NCI-H2227 treated with DMSO at 0.1 percent for 48 hours (cell line): ENCODE data around the gene TRIM8.
A peak's percentile ranks its signal among the peaks of the same experiment; 100 is the strongest.
"Not testable (repeated sequence)": the region's sequence is repeated elsewhere in the genome, so short reads cannot be mapped to it uniquely, and the experiment has no call there.

ENCODE experiments used
- DNase-seq: peaks from one replicate; lab custom pipeline; 2025; lab: John Stamatoyannopoulos, UW

TRIM8 gene

DNA sequence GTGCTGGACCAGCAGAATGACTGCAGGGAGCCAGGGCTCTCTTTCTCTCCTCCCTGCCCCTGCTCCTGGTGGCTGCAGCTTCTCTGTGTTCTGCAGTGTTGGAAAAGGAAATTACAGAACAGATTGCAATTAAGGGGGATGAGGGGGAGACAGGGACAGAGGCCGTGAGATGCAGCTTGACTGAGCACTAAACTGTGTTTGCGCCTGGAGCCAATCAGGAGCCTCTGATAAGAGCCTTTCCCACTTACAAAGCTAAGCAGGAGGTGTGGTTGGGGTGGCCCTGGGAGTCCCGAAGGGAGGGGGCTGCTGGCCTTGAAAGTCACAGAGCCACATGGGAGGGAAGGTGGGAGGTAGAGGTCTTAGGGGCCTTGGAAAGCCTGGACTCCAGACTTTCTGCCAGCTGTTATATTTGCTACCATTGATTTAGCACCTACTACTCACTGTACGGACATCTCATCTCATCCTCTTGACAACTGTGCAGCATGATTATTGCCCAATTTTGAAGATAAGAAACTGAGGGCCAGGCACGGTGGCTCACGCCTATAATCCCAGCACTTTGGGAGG is 26.7 kb downstream of the TRIM8 start:
- peak; percentile 52 for DNase-seq

DNA sequence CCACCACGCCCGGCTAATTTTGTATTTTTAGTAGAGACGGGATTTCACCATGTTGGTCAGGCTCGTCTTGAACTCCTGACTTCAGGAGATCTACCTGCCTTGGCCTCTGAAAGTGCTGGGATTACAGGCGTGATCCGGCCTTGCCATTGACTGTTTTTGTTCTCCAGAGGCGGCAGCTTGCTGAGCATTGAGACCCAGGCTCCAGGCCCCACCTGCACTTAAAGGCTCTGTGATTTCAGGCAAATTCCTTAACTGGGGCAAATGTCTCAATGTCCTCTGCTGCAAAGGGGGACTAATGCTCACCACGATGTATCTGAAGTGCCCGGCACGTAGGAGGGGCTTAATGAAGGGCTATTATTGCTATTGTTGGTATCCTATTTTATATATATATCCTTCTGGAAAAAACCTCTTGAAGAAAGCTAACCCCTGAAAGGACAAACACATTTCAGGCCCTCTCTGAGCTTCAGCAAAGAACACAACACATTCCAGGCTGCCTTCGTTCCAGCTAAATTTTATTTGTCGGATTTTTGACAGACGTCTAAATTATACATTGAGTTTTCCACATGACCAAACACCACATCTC is 29.0 kb downstream of the TRIM8 start:
- DNase-seq, result peak; percentile 39

DNA sequence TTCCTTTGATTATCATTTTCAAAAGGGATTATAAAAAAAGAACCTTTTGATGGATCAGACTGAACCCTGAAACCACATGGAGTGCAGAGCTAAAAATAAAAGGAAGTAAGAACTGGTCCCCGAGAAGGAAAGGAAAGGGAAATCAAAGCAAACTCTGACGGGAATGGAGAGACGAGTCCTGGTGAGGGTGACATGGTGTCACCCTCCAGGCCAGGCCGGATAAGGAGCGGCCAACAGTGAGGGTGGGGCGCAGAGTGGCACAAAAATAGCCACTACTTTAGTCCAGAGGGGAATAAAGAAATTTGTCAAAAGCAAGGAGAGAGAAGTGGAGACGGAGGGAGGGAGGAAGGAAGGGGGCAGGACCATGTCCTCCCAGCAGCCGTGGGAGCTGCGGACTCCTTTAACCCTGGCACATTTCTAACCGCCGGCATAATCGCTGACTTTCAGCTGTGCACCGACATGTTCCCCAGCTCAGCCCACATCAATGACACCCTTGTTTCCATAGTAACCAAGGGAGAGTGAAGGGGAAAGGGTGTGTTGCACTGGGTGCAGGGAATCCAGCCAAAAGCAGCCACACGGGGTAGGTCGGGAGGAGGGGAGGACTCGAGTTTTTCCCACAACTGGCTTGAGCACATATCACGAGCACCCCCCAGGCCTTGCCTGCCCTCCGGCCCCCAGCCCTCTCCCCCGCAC is 29.7 kb downstream of the TRIM8 start:
- DNase-seq, result peak; percentile 57

DNA sequence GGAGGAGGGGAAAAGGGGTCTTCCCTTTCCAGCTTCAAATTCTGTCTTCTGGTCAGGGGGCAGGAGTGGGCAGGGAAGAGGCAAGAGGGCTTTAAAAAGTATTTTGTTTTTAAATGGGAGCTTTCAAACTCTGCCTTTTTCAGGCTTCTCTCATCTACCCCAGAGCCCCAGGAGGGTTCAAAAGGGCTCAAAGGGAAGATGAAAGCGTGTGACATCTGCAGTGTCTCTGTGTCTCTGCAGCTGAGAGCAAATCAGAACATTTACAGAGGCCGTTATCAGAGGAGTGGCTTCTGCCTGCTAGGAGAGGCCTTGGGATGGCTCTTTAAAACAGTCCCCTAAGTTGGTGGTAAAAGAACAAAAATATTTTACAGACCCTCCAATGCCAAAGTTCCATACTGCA is 30.3 kb downstream of the TRIM8 start:
- no peak for DNase-seq

DNA sequence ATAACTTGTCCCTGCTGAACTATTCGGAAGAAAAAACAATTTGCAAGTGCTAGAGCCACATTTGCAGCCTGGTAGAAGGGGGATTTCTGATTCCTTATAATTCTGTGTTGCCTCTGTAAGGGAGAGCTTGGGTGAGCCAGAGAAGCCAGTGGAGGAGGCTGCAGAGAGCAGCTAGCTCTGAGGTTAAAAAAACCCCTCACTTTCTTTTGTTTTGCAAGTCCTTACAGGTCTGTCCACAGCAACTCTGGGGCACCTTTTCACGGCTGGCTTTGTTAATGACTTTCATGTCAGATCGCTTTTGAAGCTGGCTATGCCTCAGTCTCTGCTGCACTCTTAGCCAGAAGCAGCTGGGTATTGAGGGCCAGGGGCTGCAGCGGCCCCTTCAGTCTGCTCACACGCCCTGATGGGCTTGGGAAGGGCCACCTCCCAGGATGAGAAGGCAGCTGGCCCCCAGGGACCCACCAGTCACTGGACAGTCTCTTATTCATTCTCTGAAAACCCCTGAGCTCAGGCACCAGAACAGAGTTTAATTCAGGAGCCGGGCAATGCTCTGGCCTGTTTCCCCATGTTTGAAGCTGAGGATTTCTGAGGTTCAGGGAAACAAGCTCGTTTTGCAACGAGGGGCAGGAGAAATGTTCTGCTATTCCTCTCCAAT is 30.9 kb downstream of the TRIM8 start:
- DNase-seq, result no peak

DNA sequence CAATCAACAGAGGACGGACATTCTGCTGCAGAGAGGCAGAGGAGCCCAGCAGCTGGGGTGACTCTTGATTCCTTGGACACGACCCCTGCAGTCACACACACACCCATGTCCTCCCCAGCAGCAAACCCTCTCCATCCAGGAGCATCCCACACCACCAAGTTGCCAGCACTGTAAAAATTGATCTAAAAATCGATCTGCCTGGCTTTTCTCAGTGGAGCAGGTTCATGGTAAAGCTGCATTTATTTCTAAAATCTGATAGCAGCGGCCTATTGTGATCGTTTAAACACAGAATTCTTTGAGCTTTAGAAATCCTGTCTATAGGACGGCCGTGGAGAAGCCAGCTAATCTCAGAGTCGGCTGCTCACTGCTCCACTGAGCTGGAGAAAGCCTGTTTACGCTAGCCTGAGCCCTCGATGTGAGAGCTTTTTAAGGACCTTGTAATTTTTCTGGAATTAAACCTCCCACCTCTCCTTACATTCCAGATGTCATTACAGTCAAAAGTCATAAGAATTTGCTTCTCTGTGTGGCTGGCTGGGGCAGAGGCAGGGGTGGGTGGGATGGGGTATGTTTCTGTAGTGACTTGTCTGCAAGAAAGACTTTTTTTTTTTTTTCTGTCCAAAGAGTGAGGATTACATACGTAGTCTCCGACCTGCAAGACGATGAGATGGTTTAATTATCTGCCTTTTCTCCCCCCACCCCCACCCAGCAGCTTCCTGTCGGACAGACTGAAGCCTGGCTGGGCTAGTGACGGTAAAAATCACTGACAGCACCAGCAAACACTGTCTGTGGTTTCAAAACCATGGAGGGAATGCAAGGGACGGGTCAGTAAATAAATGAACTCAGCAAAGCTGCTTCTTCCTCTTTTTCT is 31.6 kb downstream of the TRIM8 start:
- DNase-seq, result peak; percentile 30

DNA sequence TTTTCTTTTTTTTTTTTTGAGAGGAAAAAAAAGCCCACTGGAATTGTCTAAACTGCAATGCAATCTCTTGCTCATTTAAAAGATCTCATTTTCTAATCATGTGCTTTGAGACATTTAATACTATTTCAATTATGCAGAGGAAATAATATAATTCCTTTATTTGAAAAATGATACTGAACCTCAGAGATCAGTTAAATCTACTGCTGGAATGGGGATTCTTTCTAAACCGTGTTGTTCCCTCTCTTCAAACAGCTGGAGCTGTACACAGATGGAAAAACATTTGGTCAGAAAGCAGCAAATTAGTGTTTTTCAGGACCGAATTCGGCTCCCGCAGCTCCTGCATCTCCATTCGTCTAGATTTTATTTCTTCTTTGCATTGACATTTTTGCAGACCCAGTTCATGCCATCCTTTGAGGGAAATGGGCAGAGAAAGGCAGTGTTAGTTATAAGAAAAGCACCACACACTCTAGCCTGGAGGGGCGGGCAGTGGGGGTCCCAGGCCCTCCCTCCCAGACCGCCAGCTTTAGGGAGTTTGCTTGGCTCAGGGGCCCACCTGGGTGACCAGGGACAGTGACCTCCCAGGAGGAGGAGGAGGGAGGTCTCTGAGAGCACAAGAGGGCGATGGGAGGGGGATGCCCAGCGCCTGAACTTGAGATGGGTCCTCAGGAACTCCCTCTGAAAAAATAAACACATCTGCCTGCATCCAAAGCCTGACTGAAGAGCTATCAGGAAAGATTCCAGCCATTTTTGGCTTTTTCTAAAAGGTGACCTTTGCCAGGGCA is 32.4 kb downstream of the TRIM8 start:
- DNase-seq, result no peak

DNA sequence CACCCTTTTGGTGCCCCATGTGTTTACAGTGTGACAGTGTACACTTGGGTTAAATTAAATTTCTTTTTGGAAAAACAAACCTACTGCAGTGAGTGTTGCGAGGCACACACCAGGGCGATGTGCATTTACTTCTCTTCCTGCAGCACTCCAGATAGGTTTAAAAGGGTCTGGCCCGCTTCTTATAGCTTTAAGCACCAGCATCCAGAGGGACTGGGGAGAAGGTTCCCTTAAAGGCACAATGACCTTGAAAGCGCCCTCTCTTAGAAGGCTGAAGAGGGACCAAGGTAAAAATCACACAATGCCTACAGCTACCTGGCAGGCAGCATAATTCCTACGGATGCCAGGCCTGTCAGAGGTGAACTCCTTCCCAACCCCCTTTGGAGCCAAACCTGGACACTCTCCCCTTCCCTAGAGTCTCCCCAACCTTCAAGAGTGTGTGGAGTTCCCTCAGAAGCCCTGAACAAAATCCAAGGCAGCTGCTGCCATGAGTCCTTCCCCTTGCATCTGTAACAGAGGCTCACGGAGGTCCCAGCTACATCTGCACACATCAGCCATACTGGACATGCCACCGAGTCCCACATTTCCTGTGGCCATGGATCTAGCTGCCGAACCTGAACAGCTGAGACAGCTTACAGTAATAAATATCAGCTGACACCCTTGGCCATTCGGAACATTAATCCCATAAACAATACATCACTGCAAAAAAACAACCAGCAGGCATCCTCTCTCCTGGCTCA is 33.2 kb downstream of the TRIM8 start:
- DNase-seq, result no peak

DNA sequence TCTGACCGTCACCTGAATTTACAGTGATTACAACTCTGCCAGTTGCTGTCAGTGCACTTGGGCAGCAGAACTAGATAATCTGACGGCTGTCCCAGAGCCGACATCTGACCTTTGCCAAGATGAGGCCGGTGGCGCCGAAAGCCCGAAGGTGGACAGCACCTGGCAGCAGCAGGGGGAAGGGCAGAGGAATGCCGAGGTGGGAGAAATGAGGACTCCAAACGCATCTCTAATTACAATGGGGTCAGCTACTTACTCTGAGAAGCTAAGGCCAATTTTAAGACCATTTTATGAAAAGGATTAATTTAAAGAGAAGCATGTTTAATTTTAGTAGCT is 33.8 kb downstream of the TRIM8 start:
- DNase-seq, result no peak

DNA sequence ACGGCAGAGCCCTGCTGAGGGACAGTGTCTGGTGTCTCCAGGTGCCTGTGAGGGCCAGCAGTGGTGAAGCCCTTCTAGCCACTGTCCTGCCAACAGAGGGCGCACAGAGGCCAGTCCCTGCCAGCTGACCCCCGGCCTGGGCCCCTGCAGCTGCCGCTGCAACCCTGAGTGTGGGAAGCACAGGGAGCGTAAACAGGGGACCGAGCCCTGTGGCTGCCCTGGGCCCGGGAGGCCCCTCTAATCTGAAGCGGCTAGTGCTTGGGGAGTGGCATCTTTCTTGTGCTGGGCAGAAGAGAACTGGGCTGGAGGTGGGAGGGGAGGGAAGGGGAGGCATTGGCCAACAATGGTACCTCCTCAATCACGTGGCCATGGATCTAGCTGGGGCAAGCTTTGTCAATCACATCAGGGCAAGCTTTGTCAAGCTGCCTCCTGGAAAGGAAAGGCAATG is 34.6 kb downstream of the TRIM8 start:
- DNase-seq, result peak; percentile 53

DNA sequence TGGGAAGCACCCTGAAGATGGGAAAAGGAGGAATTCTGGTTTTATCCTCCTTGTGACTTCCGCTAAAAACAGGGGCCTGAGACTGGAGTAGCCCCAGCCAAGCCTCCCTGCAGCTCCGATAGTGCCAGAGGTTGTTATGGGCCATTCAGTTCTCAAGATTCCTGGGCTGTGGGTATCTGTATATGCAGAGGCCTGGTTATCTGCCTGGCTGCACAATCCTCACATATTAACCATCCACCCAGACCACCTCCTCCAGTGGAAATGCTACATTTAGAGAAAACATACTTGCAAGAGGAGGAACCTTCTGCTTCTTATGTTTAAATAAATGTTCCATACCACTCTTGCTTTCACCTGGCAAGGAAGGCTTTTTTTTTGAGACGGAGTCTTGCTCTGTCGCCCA is 35.3 kb downstream of the TRIM8 start:
- no peak for DNase-seq

DNA sequence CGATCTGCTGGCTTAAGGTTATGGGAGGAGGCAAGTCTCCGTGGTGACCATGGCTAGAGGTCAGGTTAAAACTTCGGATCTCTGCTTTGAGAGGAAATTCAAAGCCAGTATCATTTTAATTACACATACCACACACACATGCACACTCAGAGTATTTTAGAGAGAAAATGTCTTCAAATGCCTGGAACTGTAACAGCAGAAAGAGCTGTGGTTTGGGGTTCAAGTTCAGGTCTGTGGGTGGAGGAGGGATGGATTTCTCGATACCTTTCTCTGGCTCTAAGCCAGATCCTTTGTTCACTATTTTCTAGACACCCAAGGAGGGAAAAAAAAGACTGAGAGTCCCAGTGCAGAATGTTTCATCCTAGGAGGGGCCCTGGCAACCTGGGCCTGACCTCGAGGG is 37.4 kb downstream of the TRIM8 start:
- DNase-seq, result no peak

DNA sequence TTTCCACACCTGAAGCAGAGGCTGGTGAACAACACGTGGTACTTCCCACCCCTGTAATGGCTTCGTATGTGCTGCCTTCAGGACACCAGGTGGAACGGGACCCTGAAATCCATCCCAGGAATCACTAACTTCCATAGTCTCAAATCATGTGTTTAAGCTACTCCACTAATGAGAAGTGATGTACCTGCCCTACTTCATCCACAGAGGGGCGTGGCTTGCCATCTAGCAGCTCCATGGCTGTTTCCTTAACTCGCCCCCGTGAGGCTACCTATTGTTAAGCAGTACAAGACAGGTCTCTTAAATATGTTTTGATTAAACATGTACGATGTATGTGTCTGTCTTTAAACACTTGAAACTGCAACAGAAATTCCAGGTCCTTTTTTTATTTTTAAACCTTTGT is 38.1 kb downstream of the TRIM8 start:
- no peak for DNase-seq

DNA sequence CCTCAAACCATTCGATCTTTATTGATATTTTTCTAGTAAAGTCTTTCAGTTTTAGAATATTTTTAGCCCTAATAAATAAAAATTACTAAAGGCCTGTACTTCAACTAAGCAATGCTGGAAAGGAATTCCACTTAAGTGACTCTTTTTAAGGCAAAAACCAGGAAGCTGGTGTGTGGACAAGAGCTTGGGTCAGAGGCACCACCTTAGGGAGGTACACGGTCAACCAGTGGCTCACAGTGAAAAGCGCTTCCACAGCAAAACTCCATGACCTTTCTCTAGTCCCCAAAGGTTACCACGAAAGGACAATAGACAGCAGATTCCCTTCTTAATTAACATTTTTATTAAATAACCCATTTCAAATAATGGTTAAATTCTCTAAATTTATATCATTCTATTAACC is 38.7 kb downstream of the TRIM8 start:
- DNase-seq, result no peak

DNA sequence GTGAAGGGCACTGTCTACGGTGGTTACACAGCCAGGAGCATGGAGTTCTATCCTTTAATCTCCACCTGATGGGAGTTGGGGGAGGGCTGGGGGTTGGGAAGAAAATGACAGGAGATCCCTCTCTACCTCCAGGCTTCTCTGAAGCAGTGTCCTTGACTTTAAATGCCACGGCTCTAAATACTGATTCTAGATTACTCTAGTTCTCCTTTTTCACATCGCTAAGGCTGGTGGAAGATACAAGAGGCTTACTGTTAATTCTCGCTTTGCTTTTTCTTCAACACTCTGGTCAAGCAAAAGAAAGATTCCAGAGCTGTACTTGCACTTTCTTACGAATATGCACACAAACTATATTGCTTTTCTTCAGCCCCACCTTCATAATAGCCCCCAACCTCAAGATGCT is 39.5 kb downstream of the TRIM8 start:
- no peak for DNase-seq

DNA sequence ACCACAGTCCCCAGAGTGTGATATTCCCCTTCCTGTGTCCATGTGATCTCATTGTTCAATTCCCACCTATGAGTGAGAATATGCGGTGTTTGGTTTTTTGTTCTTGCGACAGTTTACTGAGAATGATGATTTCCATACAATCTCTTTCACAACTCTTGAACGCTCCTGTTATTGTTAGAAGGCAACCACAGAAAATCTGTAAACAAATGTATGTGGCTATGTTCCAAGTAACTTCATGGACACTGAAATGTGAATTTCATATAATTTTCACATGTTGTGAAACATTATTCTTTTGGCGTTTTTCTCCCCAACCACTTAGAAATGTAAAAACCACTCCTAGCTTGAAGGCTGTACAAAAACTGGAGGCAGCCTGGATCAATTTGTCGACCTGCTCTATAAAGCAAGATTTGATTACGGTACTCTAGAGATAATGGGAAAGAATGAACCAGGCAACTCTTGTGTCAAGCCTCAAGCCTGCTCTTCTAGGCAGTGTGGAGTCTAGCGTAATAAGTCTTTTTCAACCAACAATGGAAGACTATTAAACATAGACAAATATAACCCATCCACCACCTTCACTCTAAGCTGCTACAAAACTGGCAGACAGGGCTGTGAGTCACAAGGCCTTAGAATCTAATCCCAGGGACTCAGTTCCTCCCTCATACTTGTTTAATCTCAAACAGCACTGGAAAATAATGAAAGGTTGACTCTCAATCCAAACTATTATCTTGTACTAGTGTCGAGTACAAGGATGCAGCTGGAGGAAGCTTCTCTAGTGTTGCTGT is 47.2 kb downstream of the TRIM8 start:
- DNase-seq, result no peak

DNA sequence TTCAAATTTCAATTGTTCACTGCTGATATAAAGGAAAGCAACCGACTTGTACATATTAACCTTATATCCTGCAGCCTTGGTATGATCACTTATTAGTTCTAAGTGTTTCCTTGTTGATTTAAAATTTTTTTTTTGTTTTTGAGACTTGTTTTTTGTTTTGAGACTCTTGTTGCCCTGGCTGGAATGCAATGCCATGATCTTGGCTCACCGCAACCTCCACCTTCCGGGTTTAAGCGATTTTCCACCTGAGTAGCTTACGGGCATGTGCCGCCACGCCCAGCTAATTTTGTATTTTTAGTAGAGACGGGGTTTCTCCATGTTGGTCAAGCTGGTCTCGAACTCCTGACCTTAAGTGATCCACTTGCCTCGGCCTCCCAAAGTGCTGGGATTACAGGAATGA is 51.1 kb downstream of the TRIM8 start:
- not testable (repeated sequence) for DNase-seq

DNA sequence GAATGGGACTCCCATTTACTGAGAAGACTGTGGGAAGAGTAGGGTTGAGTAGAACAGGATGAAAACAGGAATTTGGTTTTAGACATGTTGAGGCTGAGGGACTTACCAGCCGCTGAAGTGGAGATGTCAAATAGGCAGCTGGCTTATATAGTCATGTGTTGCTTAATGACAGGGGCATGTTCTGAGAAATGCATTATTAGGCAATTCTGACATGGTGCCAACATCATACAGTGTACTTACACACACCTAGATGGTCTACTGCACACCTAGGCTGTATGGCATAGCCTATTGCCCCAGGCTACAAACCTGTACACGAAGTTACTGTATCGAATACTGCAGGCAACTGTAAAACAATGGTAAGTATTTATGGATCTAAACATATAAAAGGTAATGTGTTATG is 52.5 kb downstream of the TRIM8 start:
- DNase-seq, result no peak

DNA sequence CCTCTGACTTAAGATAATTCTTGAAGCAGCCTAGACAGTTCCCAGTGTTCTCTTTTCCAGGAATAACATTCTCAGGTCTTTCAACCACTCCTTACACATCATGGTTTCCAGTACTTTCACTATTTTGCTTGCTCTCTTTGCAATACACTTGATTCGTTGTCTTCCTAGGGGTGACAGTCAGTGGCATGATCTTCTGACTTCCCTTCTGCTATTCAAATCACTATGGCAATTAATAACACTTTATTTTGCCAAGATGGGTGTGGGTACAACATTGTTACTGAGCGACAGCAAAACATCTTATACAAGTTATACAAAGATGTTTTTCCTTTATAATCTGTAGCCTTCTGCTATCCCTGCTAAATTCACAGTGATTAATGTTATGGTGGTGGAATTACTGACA is 54.6 kb downstream of the TRIM8 start:
- no peak for DNase-seq

DNA sequence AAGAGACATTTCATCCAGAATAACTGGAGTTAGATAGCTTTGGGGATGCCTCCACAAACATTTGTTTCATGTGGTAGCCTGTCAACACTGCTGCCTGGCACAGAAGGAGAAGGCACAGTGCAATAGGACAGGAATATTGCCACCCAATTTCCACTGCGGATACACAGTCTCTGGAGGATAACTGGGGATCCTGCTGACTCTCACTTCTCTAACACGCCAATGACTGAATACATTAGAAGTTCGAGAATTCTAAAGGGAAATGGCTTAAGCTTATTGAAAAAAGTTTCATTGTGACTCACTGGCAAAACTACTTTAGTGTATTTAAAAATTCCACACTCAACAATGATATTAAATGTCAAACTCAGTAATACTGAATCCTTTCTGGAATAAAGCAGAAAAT is 57.0 kb downstream of the TRIM8 start:
- no peak for DNase-seq
